Natural killer cell (primary cell): ENCODE results near the gene FSD2. TPM values are rescaled to one million over a fixed set of nuclear protein-coding genes. Genes with fewer than 3 reads are reported as not detected.

Experiments
- ATAC-seq, 3 donors: fragments of 150-1000 bp in 2 of 3; fragments of 200-7000 bp in 1 of 3; cut with Tn5 transposase; 1 replicate in 1 of 3; 2 replicates in 2 of 3; pipeline ENCODE4 v1.10.0; 2021; ENCODE audit warnings: mild to moderate bottlenecking in 2 of 3, moderate library complexity in 2 of 3
- DNase-seq, 2 donors: peaks; one replicate each; pipeline versions ENCODE4 v3.0.0 to v3.0.0-alpha.2; 2013 to 2021; ENCODE audit warnings: mixed read lengths in 1 of 2
- H3K27ac ChIP-seq: one replicate; pipeline ENCODE4 v1.5.1; 2013; ENCODE audit warnings: mild to moderate bottlenecking, low read length
- H3K27me3 ChIP-seq: one replicate; pipeline ENCODE4 v1.6.1; 2013; ENCODE audit warnings: low read length; ENCODE audit not compliant: control insufficient read depth, insufficient read depth
- H3K36me3 ChIP-seq: one replicate; pipeline ENCODE4 v1.6.1; 2013; ENCODE audit warnings: low read length; ENCODE audit not compliant: control insufficient read depth, insufficient read depth
- H3K4me1 ChIP-seq: one replicate; pipeline ENCODE4 v1.6.1; 2013; ENCODE audit warnings: low read length; ENCODE audit not compliant: control insufficient read depth, insufficient read depth
- H3K4me3 ChIP-seq: one replicate; pipeline ENCODE4 v1.5.1; 2013; ENCODE audit warnings: low read length
- H3K9me3 ChIP-seq: one replicate; pipeline ENCODE4 v1.6.1; 2013; ENCODE audit warnings: low read length; ENCODE audit not compliant: control insufficient read depth, insufficient read depth
- H3K27ac Mint-ChIP-seq, 2 donors: one replicate each; pipeline ENCODE4 v1.8.0; 2022; ENCODE audit warnings: mild to moderate bottlenecking in 2 of 2, mixed read lengths in 2 of 2, moderate library complexity in 1 of 2
- H3K27me3 Mint-ChIP-seq, 2 donors: one replicate each; pipeline ENCODE4 v1.8.0; 2022; ENCODE audit warnings: low read depth in 2 of 2, mixed read lengths in 2 of 2
- H3K36me3 Mint-ChIP-seq: one replicate; pipeline ENCODE4 v1.8.0; 2022; ENCODE audit warnings: mixed read lengths
- H3K4me1 Mint-ChIP-seq, 2 donors: one replicate each; pipeline ENCODE4 v1.8.0; 2022; ENCODE audit warnings: mixed read lengths in 2 of 2
- H3K4me3 Mint-ChIP-seq: one replicate; pipeline ENCODE4 v1.8.0; 2022; ENCODE audit warnings: mild to moderate bottlenecking, moderate library complexity, mixed read lengths
- H3K9me3 Mint-ChIP-seq, 2 donors: one replicate each; pipeline ENCODE4 v1.8.0; 2022; ENCODE audit warnings: mixed read lengths in 2 of 2
- WGBS: methylation state at CpG from one replicate; pipeline ENCODE4 v1.1.7; 2013; ENCODE audit warnings: missing lambda C conversion rate; ENCODE audit not compliant: insufficient coverage; 5-methylcytosine and 5-hydroxymethylcytosine counted together
- intact Hi-C: fragments of 100-400 bp; cut with micrococcal nuclease; formaldehyde crosslinking; loops from one replicate; pipeline ENCODE4 v1.14.2; 2022
- total RNA-seq, 4 donors: library from RNA; stranded (reverse); fragments of 120-200 nt in 1 of 4; gene quantifications; one replicate each; pipeline versions ENCODE4 v1.2.3 to v1.2.4, GENCODE V29; 2013 to 2022
- TF ChIP-seq, protein P1 (sequence below): fragments of 200-600 bp; IDR thresholded peaks from one replicate; pipeline ENCODE4 v1.8.0; 2022; ENCODE audit warnings: antibody characterized with exemption

The FSD2 gene
- total RNA-seq, 3 donors from 2014 or later (not counting 1 experiment from before 2014, with no cell fraction given), result not detected

DNA sequence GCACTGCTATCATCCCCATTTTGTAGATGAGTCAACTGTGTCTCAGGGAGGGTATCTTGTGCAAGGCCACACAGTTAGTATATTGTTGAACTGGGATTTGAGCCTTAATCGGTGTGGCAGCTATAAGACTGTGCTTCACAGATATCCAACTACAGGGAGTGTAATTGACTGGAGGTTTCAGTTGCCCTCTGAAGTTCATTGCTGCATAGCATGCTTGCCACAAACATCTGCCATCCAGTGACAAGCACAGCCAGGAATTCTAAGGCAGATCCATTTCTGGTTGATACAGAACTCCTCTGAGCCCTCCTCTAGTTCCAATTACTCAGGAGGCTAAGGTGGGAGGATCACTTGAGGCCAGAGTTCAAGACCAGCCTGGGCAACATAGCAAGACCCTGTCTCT, 16.4 kb downstream of the FSD2 start:
- H3K9me3 Mint-ChIP-seq, result peaks cover 0 to 7% of the 10 kb centered on the region in 2 donors
- H3K36me3 Mint-ChIP-seq, result no peaks in the 10 kb centered on the region
- H3K36me3 ChIP-seq, result no peaks in the 10 kb centered on the region
- no peaks in the 10 kb centered on the region for H3K9me3 ChIP-seq
- peaks cover 11% of the 10 kb centered on the region in 2 donors for H3K27me3 Mint-ChIP-seq
- intact Hi-C loops, result no loop called here
- TF ChIP-seq, protein P1, sequence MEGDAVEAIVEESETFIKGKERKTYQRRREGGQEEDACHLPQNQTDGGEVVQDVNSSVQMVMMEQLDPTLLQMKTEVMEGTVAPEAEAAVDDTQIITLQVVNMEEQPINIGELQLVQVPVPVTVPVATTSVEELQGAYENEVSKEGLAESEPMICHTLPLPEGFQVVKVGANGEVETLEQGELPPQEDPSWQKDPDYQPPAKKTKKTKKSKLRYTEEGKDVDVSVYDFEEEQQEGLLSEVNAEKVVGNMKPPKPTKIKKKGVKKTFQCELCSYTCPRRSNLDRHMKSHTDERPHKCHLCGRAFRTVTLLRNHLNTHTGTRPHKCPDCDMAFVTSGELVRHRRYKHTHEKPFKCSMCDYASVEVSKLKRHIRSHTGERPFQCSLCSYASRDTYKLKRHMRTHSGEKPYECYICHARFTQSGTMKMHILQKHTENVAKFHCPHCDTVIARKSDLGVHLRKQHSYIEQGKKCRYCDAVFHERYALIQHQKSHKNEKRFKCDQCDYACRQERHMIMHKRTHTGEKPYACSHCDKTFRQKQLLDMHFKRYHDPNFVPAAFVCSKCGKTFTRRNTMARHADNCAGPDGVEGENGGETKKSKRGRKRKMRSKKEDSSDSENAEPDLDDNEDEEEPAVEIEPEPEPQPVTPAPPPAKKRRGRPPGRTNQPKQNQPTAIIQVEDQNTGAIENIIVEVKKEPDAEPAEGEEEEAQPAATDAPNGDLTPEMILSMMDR, result no peak
- DNase-seq (no peak), ATAC-seq (no peak)
- no peaks in the 10 kb centered on the region for H3K27me3 ChIP-seq
- no peak overlapping the region for H3K27ac ChIP-seq
- WGBS, result 92% methylated on average over 1 of the region's 1 CpG
- H3K4me3 Mint-ChIP-seq, result no peak overlapping the region
- no peak overlapping the region for H3K4me3 ChIP-seq
- H3K4me1 ChIP-seq, result no peaks in the 10 kb centered on the region
- no peak overlapping the region for H3K27ac Mint-ChIP-seq
- H3K4me1 Mint-ChIP-seq, result no peaks in the 10 kb centered on the region

DNA sequence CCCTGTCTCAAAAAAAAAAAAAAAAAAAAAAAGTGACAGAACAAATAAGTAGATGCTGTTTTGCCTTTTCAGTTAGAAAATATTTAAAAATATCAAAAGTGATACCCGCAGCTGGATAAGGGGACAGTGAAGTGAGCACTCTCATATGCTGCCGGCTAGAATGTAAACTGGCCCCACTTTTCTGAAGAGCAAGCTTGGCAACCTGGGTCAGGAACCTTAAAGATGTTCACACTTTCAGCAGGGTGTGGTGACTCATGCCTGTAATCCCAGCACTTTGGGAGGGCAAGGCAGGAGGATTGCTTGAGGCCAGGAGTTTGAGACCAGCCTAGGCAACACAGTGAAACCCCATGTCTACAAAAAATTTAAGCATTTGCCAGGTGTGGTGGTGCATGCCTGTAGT, 17.4 kb downstream of the FSD2 start:
- Mint-ChIP-seq H3K27ac (no peak overlapping the region), H3K36me3 (no peaks in the 10 kb centered on the region), H3K4me3 (no peak overlapping the region), H3K9me3 (no peaks in the 10 kb centered on the region), H3K4me1 (no peaks in the 10 kb centered on the region), H3K27me3 (peaks cover 4 to 11% of the 10 kb centered on the region in 2 donors)
- Histone ChIP-seq H3K4me1 (no peaks in the 10 kb centered on the region), H3K27me3 (no peaks in the 10 kb centered on the region), H3K36me3 (no peaks in the 10 kb centered on the region), H3K27ac (no peak overlapping the region), H3K9me3 (no peaks in the 10 kb centered on the region), H3K4me3 (no peak overlapping the region)
- TF ChIP-seq, protein P1, result no peak
- WGBS, result 95% methylated on average over 2 of the region's 2 CpGs
- ATAC-seq (no peak), DNase-seq (no peak)
- intact Hi-C loops, result no loop called here

DNA sequence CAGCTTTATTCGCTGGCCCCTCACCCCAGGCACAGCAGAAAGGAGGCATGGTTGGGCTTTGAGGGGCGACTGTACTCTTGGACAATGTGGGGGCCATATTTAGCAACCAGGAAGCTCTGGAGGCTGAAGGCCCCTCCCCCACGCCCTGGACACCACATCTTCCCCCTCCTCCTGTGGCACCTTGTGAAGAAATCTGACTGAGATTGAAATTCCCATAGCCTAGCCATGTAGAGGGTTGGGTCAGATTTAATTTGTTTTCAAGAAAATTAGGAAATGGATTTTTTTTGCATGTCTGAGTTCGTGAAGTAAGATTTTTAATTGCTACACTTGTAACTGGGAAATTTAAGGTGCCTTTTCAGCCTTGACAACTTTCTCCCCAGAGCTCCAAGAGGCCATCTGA, 24.5 kb downstream of the FSD2 start:
- Mint-ChIP-seq H3K4me1 (no peaks in the 10 kb centered on the region), H3K27me3 (peaks cover 0 to 4% of the 10 kb centered on the region in 2 donors), H3K36me3 (no peaks in the 10 kb centered on the region), H3K9me3 (no peaks in the 10 kb centered on the region), H3K27ac (no peak overlapping the region), H3K4me3 (no peak overlapping the region)
- no peaks in the 10 kb centered on the region for H3K36me3 ChIP-seq
- no peaks in the 10 kb centered on the region for H3K4me1 ChIP-seq
- H3K4me3 ChIP-seq, result no peak overlapping the region
- no peaks in the 10 kb centered on the region for H3K27me3 ChIP-seq
- WGBS, result 89% methylated on average over 3 of the region's 4 CpGs
- H3K9me3 ChIP-seq, result no peaks in the 10 kb centered on the region
- DNase-seq (no peak), ATAC-seq (no peak)
- TF ChIP-seq, protein P1, result no peak
- intact Hi-C loops, result no loop called here
- no peak overlapping the region for H3K27ac ChIP-seq

DNA sequence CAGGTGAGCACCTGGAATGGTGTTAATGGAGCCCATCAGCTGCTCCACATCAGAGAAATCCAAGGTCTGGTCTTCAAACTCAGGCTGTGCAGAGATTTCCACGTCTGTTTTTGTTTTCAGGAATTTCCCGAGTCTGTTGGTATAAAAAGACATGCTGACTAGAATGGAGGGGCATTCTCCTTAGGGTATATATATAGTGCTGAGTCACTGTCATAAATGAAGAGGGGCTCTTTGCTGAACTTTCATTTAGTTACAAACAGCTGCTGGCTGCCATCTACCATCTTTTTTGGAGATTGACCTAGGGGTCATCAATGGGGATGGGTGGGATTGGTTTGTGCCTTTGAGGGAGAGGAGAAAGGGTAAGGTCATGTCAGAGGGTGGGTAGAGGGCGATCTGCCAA, 27.1 kb downstream of the FSD2 start:
- Histone ChIP-seq H3K9me3 (no peaks in the 10 kb centered on the region), H3K36me3 (no peaks in the 10 kb centered on the region), H3K27ac (no peak overlapping the region), H3K27me3 (no peaks in the 10 kb centered on the region), H3K4me3 (no peak overlapping the region), H3K4me1 (no peaks in the 10 kb centered on the region)
- no peaks in the 10 kb centered on the region for H3K27me3 Mint-ChIP-seq
- 85% methylated on average over 3 of the region's 3 CpGs for WGBS
- no peak for ATAC-seq
- no peaks in the 10 kb centered on the region for H3K9me3 Mint-ChIP-seq
- TF ChIP-seq, protein P1, result no peak
- no peak for DNase-seq
- no peaks in the 10 kb centered on the region for H3K36me3 Mint-ChIP-seq
- H3K27ac Mint-ChIP-seq, result no peak overlapping the region
- intact Hi-C loops, result no loop called here
- H3K4me1 Mint-ChIP-seq, result no peaks in the 10 kb centered on the region
- no peak overlapping the region for H3K4me3 Mint-ChIP-seq
